K562 (cell line): ENCODE results near the gene IGFALS. TPM values are rescaled to one million over a fixed set of nuclear protein-coding genes. Genes with fewer than 3 reads are reported as not detected.

ENCODE experiments used
- CREB5 ChIP-seq: fragments of 250-450 bp; sonication (Bioruptor Pico); IDR thresholded peaks from 2 replicates; pipeline ENCODE4 v1.5.0; 2020; ENCODE audit warnings: mild to moderate bottlenecking
- CREM ChIP-seq: IDR thresholded peaks from 2 replicates; pipeline ENCODE4 v1.6.1; 2014; ENCODE audit warnings: antibody characterized with exemption, low read depth
- DIDO1 ChIP-seq: fragments of 450-650 bp; IDR thresholded peaks from 2 replicates; pipeline ENCODE4 v1.6.1; 2016; ENCODE audit warnings: low read depth, missing biosample characterization, missing genetic modification characterization
- E2F1 ChIP-seq: sonication (generic); formaldehyde crosslinking; IDR thresholded peaks from 2 replicates; pipeline ENCODE4 v1.8.1; 2023; ENCODE audit warnings: mild to moderate bottlenecking, missing genetic modification reagents, moderate library complexity
- EHMT2 ChIP-seq: fragments of 450-650 bp; IDR thresholded peaks from 2 replicates; pipeline ENCODE4 v1.6.1; 2018; ENCODE audit warnings: antibody characterized with exemption
- HMG20B ChIP-seq: fragments of 250-450 bp; sonication (Bioruptor Pico); IDR thresholded peaks from 2 replicates; pipeline ENCODE4 v1.5.0; 2021; ENCODE audit warnings: mild to moderate bottlenecking
- HMGXB4 ChIP-seq: sonication (generic); formaldehyde crosslinking; IDR thresholded peaks from 2 replicates; pipeline ENCODE4 v1.8.1; 2023; ENCODE audit warnings: mild to moderate bottlenecking, missing genetic modification reagents
- KLF1 ChIP-seq: fragments of 450-650 bp; IDR thresholded peaks from 2 replicates; pipeline ENCODE4 v1.6.1; 2016; ENCODE audit warnings: missing genetic modification characterization, missing compliant biosample characterization
- MAFK ChIP-seq: IDR thresholded peaks from 2 replicates; pipeline ENCODE4 v1.6.1; 2011; ENCODE audit warnings: low read length, improper control_type of control experiment
- MED1 ChIP-seq: sonication (generic); formaldehyde crosslinking; IDR thresholded peaks from 2 replicates; pipeline ENCODE4 v1.8.1; 2023; ENCODE audit warnings: missing genetic modification reagents, borderline replicate concordance
- MTA2 ChIP-seq: fragments of 450-650 bp; IDR thresholded peaks from 2 replicates; pipeline ENCODE4 v1.6.1; 2016; ENCODE audit warnings: low read depth
- PHTF2 ChIP-seq: fragments of 250-450 bp; sonication (Bioruptor Pico); IDR thresholded peaks from 2 replicates; pipeline ENCODE4 v1.5.0; 2021; ENCODE audit warnings: mild to moderate bottlenecking
- POLR2AphosphoS2 ChIP-seq: IDR thresholded peaks from 2 replicates; pipeline ENCODE4 v1.6.1; 2012; ENCODE audit warnings: low read length, improper control_type of control experiment
- PPARD ChIP-seq: fragments of 250-450 bp; sonication (Bioruptor Pico); IDR thresholded peaks from 2 replicates; pipeline ENCODE4 v1.8.0; 2022; ENCODE audit warnings: inconsistent platforms, mild to moderate bottlenecking, moderate library complexity
- RAD21 ChIP-seq, 2 experiments: fragments of 250-450 bp in 1 of 2; fragments of 450-650 bp in 1 of 2; sonication (Bioruptor Pico) in 1 of 2; formaldehyde crosslinking in 1 of 2; IDR thresholded peaks in 1 of 2; conservative IDR thresholded peaks in 1 of 2; 2 replicates each; pipeline versions ENCODE4 v1.4.0 to v1.8.0; 2020 to 2022; ENCODE audit warnings: mild to moderate bottlenecking in 2 of 2, moderate library complexity in 1 of 2
- SAFB ChIP-seq: fragments of 200-400 bp; formaldehyde crosslinking; IDR thresholded peaks from 2 replicates; pipeline ENCODE4 v1.6.1; 2017; ENCODE audit warnings: low read depth, low read length, borderline replicate concordance
- SMAD2 ChIP-seq: fragments of 150-350 bp; IDR thresholded peaks from 2 replicates; pipeline ENCODE4 v1.6.1; 2014; ENCODE audit warnings: low read depth, mild to moderate bottlenecking, low read length
- TAF15 ChIP-seq: fragments of 200-400 bp; formaldehyde crosslinking; IDR thresholded peaks from 2 replicates; pipeline ENCODE4 v1.6.1; 2017; ENCODE audit warnings: mild to moderate bottlenecking, low read depth, low read length, moderate library complexity
- TRIM24 ChIP-seq, 2 experiments: fragments of 450-650 bp; IDR thresholded peaks; 2 replicates each; pipeline ENCODE4 v1.6.1; 2016
- UBTF ChIP-seq, 2 experiments: IDR thresholded peaks; 2 replicates each; pipeline ENCODE4 v1.6.1; 2012; ENCODE audit warnings: improper control_type of control experiment in 2 of 2, low read depth in 2 of 2, low read length in 2 of 2, borderline replicate concordance in 1 of 2
- ZNF12 ChIP-seq: sonication (generic); formaldehyde crosslinking; IDR thresholded peaks from 2 replicates; pipeline ENCODE4 v1.4.0; 2020; ENCODE audit warnings: mild to moderate bottlenecking, missing genetic modification reagents
- ZNF354B ChIP-seq: fragments of 250-450 bp; sonication (Bioruptor Pico); IDR thresholded peaks from 2 replicates; pipeline ENCODE4 v1.4.0; 2020
- ZNF551 ChIP-seq: fragments of 250-450 bp; sonication (Bioruptor Pico); IDR thresholded peaks from 2 replicates; pipeline ENCODE4 v1.5.0; 2021; ENCODE audit warnings: mild to moderate bottlenecking, moderate library complexity
- ZNF586 ChIP-seq: fragments of 450-650 bp; formaldehyde crosslinking; conservative IDR thresholded peaks from 2 replicates; pipeline ENCODE4 v1.4.0; 2020; ENCODE audit warnings: mild to moderate bottlenecking, moderate library complexity
- ZNF707 ChIP-seq: fragments of 250-450 bp; sonication (Bioruptor Pico); conservative IDR thresholded peaks from 2 replicates; pipeline ENCODE4 v1.8.0; 2022; ENCODE audit warnings: inconsistent platforms, mild to moderate bottlenecking, moderate library complexity
- polyA plus RNA-seq, 8 experiments: library from polyadenylated mRNA; depleted of rRNA in 4 of 8; stranded (reverse) in 5 of 8; unstranded in 3 of 8; fragments of >200 nt; fragmentation: Nextera tagmentation in 2 of 8; fragmentation: Illumina TruSeq in 1 of 8; extraction: Ambion mirVana in 2 of 8; extraction: Trizol in 1 of 8; gene quantifications; 2 replicates each; pipeline versions ENCODE4 v1.2.1 to v1.2.3, GENCODE V29; 2011 to 2014; ENCODE audit warnings: inconsistent platforms in 1 of 8, missing spikeins in 1 of 8
- total RNA-seq, 7 experiments: library from RNA; depleted of rRNA in 6 of 7; stranded (reverse); fragments of >200 nt in 6 of 7; fragmentation: Illumina TruSeq in 2 of 7; extraction: Trizol in 2 of 7; gene quantifications; 2 replicates each; pipeline versions ENCODE4 v1.2.1 to v1.2.3, GENCODE V29; 2011 to 2021; ENCODE audit warnings: low replicate concordance in 1 of 7

The IGFALS gene
- total and polyA plus RNA-seq, 9 of the 15 experiments (the other 6 are each of a cell fraction or from before 2014, with no cell fraction given) = not detected

- no peak for TF ChIP-seq HMGXB4 (CRISPR knock-in tag)
- no peak for TF ChIP-seq TRIM24 (IDR thresholded peaks at IDR 0.05)
- no peak for TF ChIP-seq DIDO1 (tag)
- TF ChIP-seq SAFB = peak; percentile 34; the same call in 1 of the 2 replicates
- no peak for TF ChIP-seq KLF1
- TF ChIP-seq PHTF2 (CRISPR knock-in tag) = no peak
- TF ChIP-seq SMAD2 = no peak
- TF ChIP-seq TAF15 = no peak
- peak; percentile 51; the same call in 1 of the 2 replicates for TF ChIP-seq CREM
- TF ChIP-seq POLR2AphosphoS2 = no peak
- TF ChIP-seq HMG20B = no peak
- no peak for TF ChIP-seq ZNF12 (CRISPR knock-in tag)
- peak; percentile 64 to 85 for TF ChIP-seq RAD21 (CRISPR knock-in tag; conservative IDR thresholded peaks at IDR 0.05 in 1 of 2, IDR thresholded peaks at IDR 0.05 in 1 of 2)
- TF ChIP-seq PPARD = no peak
- no peak for TF ChIP-seq ZNF707 (CRISPR knock-in tag)
- no peak for TF ChIP-seq MAFK
- TF ChIP-seq EHMT2 = no peak
- no peak for TF ChIP-seq ZNF354B (CRISPR knock-in tag)
- TF ChIP-seq ZNF551 (CRISPR knock-in tag) = no peak
- no peak for TF ChIP-seq MED1 (CRISPR knock-in tag)
- TF ChIP-seq E2F1 (CRISPR knock-in tag) = no peak
- no peak for TF ChIP-seq CREB5 (CRISPR knock-in tag)
- TF ChIP-seq UBTF (IDR thresholded peaks at IDR 0.05; ENCODE audit: borderline replicate concordance in 1 of 2, low read depth in 2 of 2, low read length in 2 of 2) = no peak
- no peak for TF ChIP-seq ZNF586 (CRISPR knock-in tag)
- no peak for TF ChIP-seq MTA2
These were observed 19.2 kb upstream of the IGFALS start (continued) for GRCh38 chr16:1812732-1813163.
